SK-N-SH (cell line): Measurements from ENCODE around the gene FAM47A. TPM values are rescaled to one million over a fixed set of nuclear protein-coding genes. Genes with fewer than 3 reads are reported as not detected.

Experiments used
- CTCF ChIA-PET: fragments of 300-600, 350-600 bp; formaldehyde crosslinking; extraction: SDS; loops from one replicate; lab custom pipeline; 2021; lab: Yijun Ruan, JAX
- POLR2A ChIA-PET: fragments of 350-600 bp; sonication (Branson Sonifier 250); formaldehyde crosslinking; extraction: SDS; loops from one replicate; lab custom pipeline; 2020; ENCODE audit warnings: antibody characterized with exemption, inconsistent platforms; lab: Yijun Ruan, JAX
- DNase-seq: peaks from one replicate; pipeline ENCODE4 v3.0.0; 2012
- H2AFZ ChIP-seq: fragments of 200-600 bp; sonication (generic); 2 replicates; pipeline ENCODE4 v1.8.1; 2016; ENCODE audit warnings: antibody characterized with exemption, mild to moderate bottlenecking, low read depth
- H3F3A ChIP-seq: fragments of 200-600 bp; sonication (generic); replicated peaks from 2 replicates; pipeline ENCODE3; 2016; ENCODE audit warnings: antibody characterized with exemption, mild to moderate bottlenecking; ENCODE audit not compliant: insufficient read depth
- H3K27ac ChIP-seq, 2 experiments: fragments of 200-500 bp in 1 of 2; fragments of 200-600 bp in 1 of 2; sonication (Bioruptor generic) in 1 of 2; sonication (generic), shearing (Covaris generic) in 1 of 2; 2 replicates each; pipeline versions ENCODE4 v1.5.1 to v1.6.1; 2014 to 2016; ENCODE audit warnings: low read depth in 2 of 2, inconsistent platforms in 1 of 2, low read length in 1 of 2, mild to moderate bottlenecking in 1 of 2, mixed read lengths in 1 of 2
- H3K27me3 ChIP-seq: fragments of 200-600 bp; sonication (generic), shearing (Covaris generic); 2 replicates; pipeline ENCODE4 v1.6.1; 2016; ENCODE audit warnings: mixed run types; ENCODE audit not compliant: insufficient read depth
- H3K36me3 ChIP-seq, 2 experiments: fragments of 200-500 bp in 1 of 2; fragments of 200-600 bp in 1 of 2; sonication (Bioruptor generic) in 1 of 2; sonication (generic) in 1 of 2; replicated peaks in 1 of 2; 2 replicates each; pipeline versions ENCODE3 to v1.5.1; 2014 to 2016; ENCODE audit warnings: low read length in 1 of 2, mild to moderate bottlenecking in 1 of 2; ENCODE audit not compliant: insufficient read depth in 2 of 2, control insufficient read depth in 1 of 2
- H3K4me1 ChIP-seq, 2 experiments: fragments of 200-500 bp in 1 of 2; fragments of 200-600 bp in 1 of 2; sonication (Bioruptor generic) in 1 of 2; sonication (generic), shearing (Covaris generic) in 1 of 2; 2 replicates each; pipeline versions ENCODE4 v1.5.1 to v1.6.1; 2014 to 2016; ENCODE audit warnings: low read depth in 1 of 2, low read length in 1 of 2, mixed run types in 1 of 2; ENCODE audit not compliant: insufficient read depth in 2 of 2, control insufficient read depth in 1 of 2
- H3K4me2 ChIP-seq: fragments of 200-600 bp; sonication (generic), shearing (Covaris generic); 2 replicates; pipeline ENCODE4 v1.6.1; 2017; ENCODE audit warnings: mixed run types
- H3K4me3 ChIP-seq, 2 experiments: fragments of 200-500 bp in 1 of 2; fragments of 200-600 bp in 1 of 2; sonication (Bioruptor generic) in 1 of 2; sonication (generic), shearing (Covaris generic) in 1 of 2; 2 replicates each; pipeline versions ENCODE4 v1.5.1 to v1.8.1; 2014 to 2016; ENCODE audit warnings: low read depth in 2 of 2, inconsistent platforms in 1 of 2, low read length in 1 of 2, mild to moderate bottlenecking in 1 of 2, mixed read lengths in 1 of 2, moderate library complexity in 1 of 2
- H3K79me2 ChIP-seq: fragments of 200-600 bp; sonication (generic); 2 replicates; pipeline ENCODE4 v1.8.1; 2017; ENCODE audit warnings: mild to moderate bottlenecking; ENCODE audit not compliant: insufficient read depth
- H3K9ac ChIP-seq: fragments of 200-600 bp; sonication (generic); 2 replicates; pipeline ENCODE4 v1.6.1; 2017; ENCODE audit warnings: mixed run types
- H3K9me2 ChIP-seq: fragments of 200-600 bp; sonication (generic); 2 replicates; pipeline ENCODE4 v1.6.1; 2017; ENCODE audit warnings: mixed run types
- H3K9me3 ChIP-seq: fragments of 200-600 bp; sonication (generic); 2 replicates; pipeline ENCODE4 v1.6.1; 2017; ENCODE audit warnings: mixed run types, mild to moderate bottlenecking, moderate library complexity
- H4K20me1 ChIP-seq: fragments of 200-600 bp; sonication (generic); 2 replicates; pipeline ENCODE4 v1.6.1; 2017; ENCODE audit warnings: mild to moderate bottlenecking, mixed run types; ENCODE audit not compliant: insufficient read depth
- ELF1 ChIP-seq: IDR thresholded peaks from 2 replicates; pipeline ENCODE4 v1.4.0; 2012
- FOXM1 ChIP-seq: IDR thresholded peaks from 2 replicates; pipeline ENCODE4 v1.4.0; 2012; ENCODE audit warnings: low read depth, mild to moderate bottlenecking
- GABPA ChIP-seq: IDR thresholded peaks from 2 replicates; pipeline ENCODE4 v1.4.0; 2012; ENCODE audit warnings: low read depth, mild to moderate bottlenecking
- GATA2 ChIP-seq: sonication (generic); formaldehyde crosslinking; IDR thresholded peaks from 2 replicates; pipeline ENCODE4 v1.5.0; 2020; ENCODE audit warnings: mild to moderate bottlenecking, missing genetic modification reagents
- JUND ChIP-seq: IDR thresholded peaks from 2 replicates; pipeline ENCODE4 v1.4.0; 2012
- MAX ChIP-seq: IDR thresholded peaks from 2 replicates; pipeline ENCODE4 v1.4.0; 2012; ENCODE audit warnings: low read depth
- MEF2A ChIP-seq: IDR thresholded peaks from 2 replicates; pipeline ENCODE4 v1.4.0; 2012; ENCODE audit warnings: low read depth, borderline replicate concordance
- NRF1 ChIP-seq: IDR thresholded peaks from 2 replicates; pipeline ENCODE4 v1.6.1; 2012; ENCODE audit warnings: low read depth, mild to moderate bottlenecking, low read length
- PBX3 ChIP-seq: IDR thresholded peaks from 2 replicates; pipeline ENCODE4; 2012
- RAD21 ChIP-seq: IDR thresholded peaks from 2 replicates; pipeline ENCODE4 v1.6.1; 2012; ENCODE audit warnings: mild to moderate bottlenecking, low read length
- SIN3A ChIP-seq: IDR thresholded peaks from 2 replicates; pipeline ENCODE4 v1.6.1; 2012; ENCODE audit warnings: low read depth, mild to moderate bottlenecking, low read length, moderate library complexity, borderline replicate concordance
- SMC3 ChIP-seq: IDR thresholded peaks from 2 replicates; pipeline ENCODE4 v1.6.1; 2012; ENCODE audit warnings: low read depth, low read length, improper control_type of control experiment
- TCF12 ChIP-seq: IDR thresholded peaks from 2 replicates; pipeline ENCODE4 v1.4.0; 2012
- TEAD4 ChIP-seq: IDR thresholded peaks from 2 replicates; pipeline ENCODE4 v1.4.0; 2012; ENCODE audit warnings: mild to moderate bottlenecking, borderline replicate concordance; ENCODE audit not compliant: insufficient read depth
- YY1 ChIP-seq: IDR thresholded peaks from 2 replicates; pipeline ENCODE4 v1.4.0; 2012; ENCODE audit warnings: low read depth, mild to moderate bottlenecking
- WGBS: methylation state at CpG from one replicate; pipeline ENCODE4 v1.1.6; 2017; ENCODE audit warnings: low lambda C conversion rate; 5-methylcytosine and 5-hydroxymethylcytosine counted together
- polyA plus RNA-seq, 3 experiments: library from polyadenylated mRNA; depleted of rRNA; stranded (reverse); fragments of >200 nt; gene quantifications; 2 replicates each; pipeline ENCODE4 v1.2.3, GENCODE V29; 2012
- TF ChIP-seq, protein P1 (sequence below): fragments of 200-600 bp; sonication (generic); IDR thresholded peaks from 2 replicates; pipeline ENCODE4 v1.6.1; 2017; ENCODE audit warnings: antibody characterized with exemption, mild to moderate bottlenecking, moderate library complexity
- TF ChIP-seq, protein P2 (sequence below): fragments of 150-350 bp; IDR thresholded peaks from 2 replicates; pipeline ENCODE4 v1.6.1; 2017; ENCODE audit warnings: antibody characterized with exemption, low read length, low read depth, borderline replicate concordance
- TF ChIP-seq, protein P3 (sequence below): IDR thresholded peaks from 2 replicates; pipeline ENCODE4 v1.4.0; 2012; ENCODE audit warnings: low read depth, borderline replicate concordance

The FAM47A gene
- polyA plus RNA-seq, 1 of the 3 experiments (the other 2 are of a cell fraction), result not detected

DNA sequence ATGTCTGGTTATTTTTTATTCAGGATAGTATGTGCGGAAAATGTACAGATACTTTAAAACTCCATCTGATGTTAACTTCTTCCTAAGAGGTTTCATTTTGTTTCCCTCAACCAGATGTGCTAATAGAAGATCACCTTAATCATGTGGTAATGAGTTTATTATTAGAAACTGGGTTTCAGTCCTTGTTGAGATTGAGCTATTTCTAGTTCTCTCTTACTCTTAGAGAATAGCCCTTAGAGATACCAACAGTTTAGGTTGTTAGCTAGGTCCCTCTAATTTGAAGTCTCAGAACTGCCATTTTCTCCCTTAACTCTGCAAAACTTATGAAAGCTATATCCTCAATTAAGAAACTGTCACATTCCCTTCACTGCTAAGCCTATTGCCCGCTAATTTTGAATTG, 13.0 kb downstream of the FAM47A start (continued):
- TF ChIP-seq, protein P1, sequence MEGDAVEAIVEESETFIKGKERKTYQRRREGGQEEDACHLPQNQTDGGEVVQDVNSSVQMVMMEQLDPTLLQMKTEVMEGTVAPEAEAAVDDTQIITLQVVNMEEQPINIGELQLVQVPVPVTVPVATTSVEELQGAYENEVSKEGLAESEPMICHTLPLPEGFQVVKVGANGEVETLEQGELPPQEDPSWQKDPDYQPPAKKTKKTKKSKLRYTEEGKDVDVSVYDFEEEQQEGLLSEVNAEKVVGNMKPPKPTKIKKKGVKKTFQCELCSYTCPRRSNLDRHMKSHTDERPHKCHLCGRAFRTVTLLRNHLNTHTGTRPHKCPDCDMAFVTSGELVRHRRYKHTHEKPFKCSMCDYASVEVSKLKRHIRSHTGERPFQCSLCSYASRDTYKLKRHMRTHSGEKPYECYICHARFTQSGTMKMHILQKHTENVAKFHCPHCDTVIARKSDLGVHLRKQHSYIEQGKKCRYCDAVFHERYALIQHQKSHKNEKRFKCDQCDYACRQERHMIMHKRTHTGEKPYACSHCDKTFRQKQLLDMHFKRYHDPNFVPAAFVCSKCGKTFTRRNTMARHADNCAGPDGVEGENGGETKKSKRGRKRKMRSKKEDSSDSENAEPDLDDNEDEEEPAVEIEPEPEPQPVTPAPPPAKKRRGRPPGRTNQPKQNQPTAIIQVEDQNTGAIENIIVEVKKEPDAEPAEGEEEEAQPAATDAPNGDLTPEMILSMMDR, result no peak
- TF ChIP-seq, protein P2, sequence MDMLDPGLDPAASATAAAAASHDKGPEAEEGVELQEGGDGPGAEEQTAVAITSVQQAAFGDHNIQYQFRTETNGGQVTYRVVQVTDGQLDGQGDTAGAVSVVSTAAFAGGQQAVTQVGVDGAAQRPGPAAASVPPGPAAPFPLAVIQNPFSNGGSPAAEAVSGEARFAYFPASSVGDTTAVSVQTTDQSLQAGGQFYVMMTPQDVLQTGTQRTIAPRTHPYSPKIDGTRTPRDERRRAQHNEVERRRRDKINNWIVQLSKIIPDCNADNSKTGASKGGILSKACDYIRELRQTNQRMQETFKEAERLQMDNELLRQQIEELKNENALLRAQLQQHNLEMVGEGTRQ, result no peak

- 5% methylated on average over 1 of the region's 1 CpG for WGBS
- TF ChIP-seq JUND (no peak), TEAD4 (no peak), RAD21 (no peak), TCF12 (no peak), MEF2A (no peak), MAX (no peak), NRF1 (no peak), GABPA (no peak), SMC3 (no peak), SIN3A (no peak), ELF1 (no peak), PBX3 (no peak), GATA2 (no peak), YY1 (no peak), FOXM1 (no peak)
- TF ChIP-seq, protein P3, sequence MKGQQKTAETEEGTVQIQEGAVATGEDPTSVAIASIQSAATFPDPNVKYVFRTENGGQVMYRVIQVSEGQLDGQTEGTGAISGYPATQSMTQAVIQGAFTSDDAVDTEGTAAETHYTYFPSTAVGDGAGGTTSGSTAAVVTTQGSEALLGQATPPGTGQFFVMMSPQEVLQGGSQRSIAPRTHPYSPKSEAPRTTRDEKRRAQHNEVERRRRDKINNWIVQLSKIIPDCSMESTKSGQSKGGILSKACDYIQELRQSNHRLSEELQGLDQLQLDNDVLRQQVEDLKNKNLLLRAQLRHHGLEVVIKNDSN, result no peak
- TF ChIP-seq, protein P1, result no peak
- no peak overlapping the region for H3K4me2 ChIP-seq
Observed at GRCh38 chrX:34112459-34112858, 19.7 kb downstream of the FAM47A start.

More at GRCh38 chrX:34112459-34112858, 19.7 kb downstream of the FAM47A start:
- Histone ChIP-seq H3K79me2 (no peaks in the 10 kb centered on the region), H3K4me1 (no peaks in the 10 kb centered on the region), H3K27ac (no peak overlapping the region), H3K27me3 (no peaks in the 10 kb centered on the region), H3K9me2 (no peaks in the 10 kb centered on the region), H2AFZ (no peak overlapping the region), H4K20me1 (no peaks in the 10 kb centered on the region), H3K36me3 (no peaks in the 10 kb centered on the region), H3K4me3 (no peak overlapping the region), H3K9ac (no peak overlapping the region), H3F3A (no peaks in the 10 kb centered on the region), H3K9me3 (no peaks in the 10 kb centered on the region)
- no peak for DNase-seq
- ChIA-PET CTCF (no interaction called here), POLR2A (no interaction called here)
